ENCODE results near the gene SLC30A9. TPM values are rescaled to one million over a fixed set of nuclear protein-coding genes. Genes with fewer than 3 reads are reported as not detected.

SLC30A9 gene
- 21.5 to 32.2 TPM (median 28.2 TPM) in 5 replicates for total RNA-seq (2022; extraction: Qiagen RNA extraction; ENCODE audit: low read depth)

DNA sequence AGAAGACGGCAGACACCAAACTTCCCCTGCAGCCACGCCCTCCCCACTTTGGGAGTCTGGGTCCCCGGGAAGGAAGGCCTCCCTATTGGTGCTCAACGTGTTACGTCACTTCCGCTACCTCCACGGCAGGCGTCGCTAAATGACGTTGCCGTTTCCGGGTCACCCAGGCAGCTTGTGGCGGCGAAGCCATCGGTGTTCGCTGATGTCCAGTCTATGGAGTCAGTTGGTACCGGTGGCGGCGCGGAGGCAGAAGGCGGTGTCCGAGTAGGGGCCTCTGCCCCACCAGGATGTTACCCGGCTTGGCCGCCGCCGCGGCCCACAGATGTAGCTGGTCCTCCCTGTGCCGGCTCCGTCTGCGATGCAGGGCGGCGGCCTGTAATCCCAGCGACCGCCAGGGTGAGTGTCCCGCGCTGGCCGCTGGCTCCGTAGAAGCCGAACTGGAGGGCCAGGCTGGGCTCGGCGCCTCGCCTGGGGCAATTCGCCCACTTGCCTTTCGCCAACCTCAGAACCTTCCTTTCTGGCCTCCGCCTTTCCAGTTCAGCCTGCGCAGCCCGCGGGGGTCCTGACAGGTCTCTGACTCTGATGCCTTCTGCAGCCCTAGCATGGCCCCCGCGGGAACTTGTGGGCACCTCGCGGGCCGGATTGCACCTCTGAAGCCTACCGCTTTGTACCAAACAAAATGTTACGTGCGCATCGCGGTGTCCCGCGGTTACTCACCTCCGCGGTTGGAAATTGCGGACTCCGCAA, at the start of gene SLC30A9:
TSS of gene SLC30A9 (plus strand) at position 166 of the 747 bp plus-strand sequence. CDS start at position 288, 122 bp downstream.

DNA sequence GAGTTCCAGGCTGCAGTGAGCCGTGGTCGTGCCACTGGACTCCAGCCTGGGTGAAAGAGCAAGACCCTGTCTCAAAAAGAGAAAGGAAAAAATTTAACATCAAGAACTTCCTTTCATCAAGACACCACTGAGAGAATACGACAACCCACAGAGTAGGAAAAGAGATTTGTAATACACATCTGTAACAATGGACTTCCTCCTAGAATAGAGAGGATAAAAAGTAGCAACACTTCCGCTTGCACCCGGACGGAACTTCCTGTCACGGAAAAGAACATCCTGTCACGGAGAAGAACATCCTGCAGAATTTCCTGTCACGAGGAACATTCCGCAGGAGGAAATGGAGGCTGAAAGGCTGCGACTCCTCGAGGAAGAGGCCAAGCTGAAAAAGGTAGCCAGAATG, 8.9 kb upstream of the SLC30A9 start, which contains the start of gene DCAF4L1:
TSS of gene DCAF4L1 (plus strand) at position 301 of the 400 bp plus-strand sequence. CDS start at position 338, 37 bp downstream.

Other genes starting within 250 kb of the SLC30A9 start
- 0.05 TPM in 1 of 5 replicates, not detected in the others for gene PHOX2B, start 241.8 kb upstream of the SLC30A9 start, total RNA-seq (2022; extraction: Qiagen RNA extraction; ENCODE audit: low read depth)
- gene TMEM33, start 55.1 kb upstream of the SLC30A9 start, total RNA-seq (2022; extraction: Qiagen RNA extraction; ENCODE audit: low read depth) = 34.1 to 51.5 TPM (median 46.7 TPM) in 5 replicates
- gene DCAF4L1, start 8.8 kb upstream of the SLC30A9 start, total RNA-seq (2022; extraction: Qiagen RNA extraction; ENCODE audit: low read depth) = 0.11 to 0.15 TPM (median 0.13 TPM) in 5 replicates
- gene BEND4, start 162.1 kb downstream of the SLC30A9 start, total RNA-seq (2022; extraction: Qiagen RNA extraction; ENCODE audit: low read depth) = 0.01 TPM in 1 of 5 replicates, not detected in the others

All from A549 treated with GW870086 at 1 μM for 4 hours (cell line).